Aorta (tissue), 5 donors: ENCODE data around the gene SYT11. TPM values are rescaled to one million over a fixed set of nuclear protein-coding genes. Genes with fewer than 3 reads are reported as not detected.

Experiments used
- ATAC-seq: fragments of 200-7000 bp; cut with Tn5 transposase; one replicate; pipeline ENCODE4 v1.9.1; 2022; ENCODE audit warnings: moderate library complexity; ENCODE audit not compliant: low FRiP score
- DNase-seq, 2 donors: peaks; one replicate each; pipeline ENCODE4 v3.0.0-alpha.2; 2020
- H3K27ac ChIP-seq, 2 donors: one replicate each; pipeline ENCODE4 v1.5.1; 2013; ENCODE audit warnings: low read length in 2 of 2, mild to moderate bottlenecking in 2 of 2, moderate library complexity in 2 of 2, control low read depth in 1 of 2, inconsistent platforms in 1 of 2, low read depth in 1 of 2
- H3K27me3 ChIP-seq, 2 donors: one replicate each; pipeline ENCODE4 v1.6.1; 2013; ENCODE audit warnings: control low read depth in 1 of 2, low read length in 1 of 2, mild to moderate bottlenecking in 1 of 2, moderate library complexity in 1 of 2; ENCODE audit not compliant: insufficient read depth in 2 of 2, control insufficient read depth in 1 of 2
- H3K36me3 ChIP-seq, 2 donors: one replicate each; pipeline ENCODE4 v1.6.1; 2013; ENCODE audit warnings: control low read depth in 1 of 2, low read length in 1 of 2, mild to moderate bottlenecking in 1 of 2; ENCODE audit not compliant: insufficient read depth in 2 of 2, control insufficient read depth in 1 of 2
- H3K4me1 ChIP-seq, 2 donors: one replicate each; pipeline ENCODE4 v1.6.1; 2013; ENCODE audit warnings: low read length in 2 of 2, control low read depth in 1 of 2, mild to moderate bottlenecking in 1 of 2, moderate library complexity in 1 of 2; ENCODE audit not compliant: insufficient read depth in 2 of 2, control insufficient read depth in 1 of 2
- H3K4me3 ChIP-seq, 2 donors: one replicate each; pipeline ENCODE4 v1.5.1; 2013; ENCODE audit warnings: low read length in 2 of 2, control low read depth in 1 of 2, mild to moderate bottlenecking in 1 of 2
- H3K9me3 ChIP-seq: one replicate; pipeline ENCODE4 v1.6.1; 2013; ENCODE audit warnings: mild to moderate bottlenecking, low read length; ENCODE audit not compliant: control insufficient read depth
- WGBS, 2 donors: extraction: QIAGEN DNeasy Blood & Tissue Kit; methylation state at CpG; one replicate each; pipeline ENCODE4 v1.1.7; 2013; 5-methylcytosine and 5-hydroxymethylcytosine counted together
- intact Hi-C, 2 donors: fragments of 100-400 bp; cut with DNase I; formaldehyde crosslinking; loops; one replicate each; pipeline versions ENCODE4 v1.14.2 to v1.15.0; 2022
- polyA plus RNA-seq, 2 donors: library from polyadenylated mRNA; stranded (reverse); fragments of 200-250 nt; gene quantifications; one replicate each; pipeline ENCODE4 v1.2.3, GENCODE V29; 2013
- total RNA-seq, 2 donors: library from RNA; stranded (reverse); fragmentation: NEBNext Ultra II Directional; extraction: Animal tissue kit (Norgen Biotek cat#: 25700); gene quantifications; one replicate each; pipeline ENCODE4 v1.2.1, GENCODE V29; 2021
- donor health status: healthy with polysubstance abuse.
- donor health status: Bipolar disorder and iron deficiency.
- donor health status: DM: no; HTN: no; CAD: no.
- donor health status: DM: no; HTN: no; CAD: no.
- donor health status: DM: yes; HTN: yes; CAD: no.

Gene SYT11
- total and polyA plus RNA-seq, 4 donors = 12.1 to 49.5 (median 33.2) TPM

DNA sequence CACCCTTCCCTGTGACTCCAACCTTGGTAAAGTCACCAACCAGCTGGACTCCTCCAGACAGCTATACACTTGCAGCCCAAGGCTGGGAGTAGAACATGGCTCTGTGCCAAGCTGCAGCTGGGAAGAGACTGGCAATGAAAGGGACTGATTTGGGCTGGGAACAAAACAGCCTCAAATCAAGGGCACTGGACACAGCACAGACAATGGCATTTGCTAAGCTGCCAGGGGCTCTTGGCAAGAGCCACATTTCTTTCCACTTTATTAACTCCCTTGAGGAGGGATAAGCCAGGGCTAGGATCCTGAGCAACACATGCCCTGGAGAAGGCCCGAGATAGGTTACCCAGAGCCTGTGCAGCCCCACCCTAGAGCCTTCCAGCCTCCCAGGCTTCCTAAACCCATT lies 12.0 kb downstream of the SYT11 start:
- Histone ChIP-seq H3K9me3 (no peaks in the 10 kb centered on the region), H3K27me3 (no peaks in the 10 kb centered on the region), H3K4me3 (no peak overlapping the region), H3K27ac (no peak overlapping the region), H3K36me3 (peaks cover 2 to 10% of the 10 kb centered on the region in 2 donors), H3K4me1 (no peaks in the 10 kb centered on the region)
- intact Hi-C loops = no loop called here
- WGBS, 2 donors = 0 to 3% methylated on average over 1 of the region's 1 CpG
- ATAC-seq (peak; percentile 54), DNase-seq (peak in 1 of 2 donors; percentile 67)

DNA sequence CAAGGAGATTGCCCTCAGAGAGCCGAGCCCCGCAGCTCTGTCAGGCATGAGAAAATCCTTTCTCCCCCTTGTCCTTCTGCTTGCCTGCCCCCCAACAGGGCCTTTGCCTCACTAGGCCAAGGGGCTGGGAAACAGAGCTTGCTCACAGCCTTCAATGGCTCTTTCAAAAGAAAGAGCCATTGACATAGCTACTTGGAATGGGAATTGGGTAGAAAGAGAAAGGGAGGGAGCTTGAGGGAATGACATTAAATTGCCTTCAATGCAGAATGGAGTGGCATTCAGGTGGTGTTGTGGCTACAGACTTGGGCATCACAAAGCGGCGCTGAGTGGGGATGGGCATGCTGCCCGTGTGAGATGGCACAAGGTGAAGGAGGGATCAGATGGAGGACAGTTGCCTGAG lies 13.2 kb downstream of the SYT11 start:
- Histone ChIP-seq H3K4me1 (no peaks in the 10 kb centered on the region), H3K9me3 (no peaks in the 10 kb centered on the region), H3K27ac (no peak overlapping the region), H3K4me3 (no peak overlapping the region), H3K36me3 (peaks cover 2 to 10% of the 10 kb centered on the region in 2 donors), H3K27me3 (no peaks in the 10 kb centered on the region)
- 94 to 96% methylated on average over 5 of the region's 5 CpGs for WGBS, 2 donors
- ATAC-seq (no peak), DNase-seq (no peak)
- intact Hi-C loops = no loop called here

DNA sequence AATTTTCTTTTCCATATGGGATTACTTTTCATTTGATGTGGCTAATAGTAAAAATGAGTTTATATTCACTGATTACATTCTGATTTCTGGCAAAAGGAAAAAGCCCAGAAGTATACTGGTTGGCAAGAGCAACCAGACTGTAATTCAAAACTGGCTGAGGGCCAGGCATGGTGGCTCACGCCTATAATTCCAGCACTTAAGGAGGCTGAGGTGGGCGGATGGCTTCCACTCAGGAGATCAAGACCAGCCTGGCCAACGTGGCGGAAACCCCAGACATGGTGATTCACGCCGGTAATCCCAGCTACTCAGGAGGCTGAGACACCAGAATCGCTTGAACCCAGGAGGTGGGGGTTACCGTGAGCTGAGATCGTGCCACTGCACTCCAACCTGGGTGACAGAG lies 14.5 kb downstream of the SYT11 start:
- intact Hi-C loops = no loop called here
- WGBS, 2 donors = 66% methylated on average over 9 of the region's 9 CpGs
- no peaks in the 10 kb centered on the region for H3K27me3 ChIP-seq
- no peaks in the 10 kb centered on the region for H3K9me3 ChIP-seq
- peaks cover 2 to 9% of the 10 kb centered on the region in 2 donors for H3K36me3 ChIP-seq
- H3K4me1 ChIP-seq = no peaks in the 10 kb centered on the region
- DNase-seq (peak in 1 of 2 donors; percentile 57), ATAC-seq (no peak)
- H3K27ac ChIP-seq = no peak overlapping the region
- H3K4me3 ChIP-seq = no peak overlapping the region

DNA sequence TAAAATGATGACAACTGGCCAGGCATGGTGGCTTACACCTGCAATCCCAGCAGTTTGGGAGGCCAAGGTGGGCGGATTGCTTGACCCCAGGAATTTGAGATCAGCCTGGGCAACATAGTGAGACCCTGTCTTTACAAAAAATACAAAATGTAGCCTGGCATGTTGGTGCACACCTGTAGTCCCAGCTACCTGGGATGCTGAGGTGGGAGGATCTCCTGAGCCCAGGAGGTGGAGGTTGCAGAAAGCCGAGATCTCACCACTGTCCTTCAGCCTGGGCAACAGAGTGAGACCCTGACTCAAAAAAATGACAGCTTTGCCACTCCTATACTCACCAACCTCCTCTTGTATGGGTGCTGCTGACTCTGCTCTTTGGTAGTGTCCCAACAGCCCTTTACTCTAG lies 18.6 kb downstream of the SYT11 start:
- 98 to 99% methylated on average over 2 of the region's 2 CpGs for WGBS, 2 donors
- no peaks in the 10 kb centered on the region for H3K4me1 ChIP-seq
- no peak overlapping the region for H3K27ac ChIP-seq
- intact Hi-C loops = no loop called here
- peaks cover 0 to 2% of the 10 kb centered on the region in 2 donors for H3K36me3 ChIP-seq
- DNase-seq (no peak), ATAC-seq (no peak)
- no peaks in the 10 kb centered on the region for H3K27me3 ChIP-seq
- H3K4me3 ChIP-seq = no peak overlapping the region
- H3K9me3 ChIP-seq = no peaks in the 10 kb centered on the region

DNA sequence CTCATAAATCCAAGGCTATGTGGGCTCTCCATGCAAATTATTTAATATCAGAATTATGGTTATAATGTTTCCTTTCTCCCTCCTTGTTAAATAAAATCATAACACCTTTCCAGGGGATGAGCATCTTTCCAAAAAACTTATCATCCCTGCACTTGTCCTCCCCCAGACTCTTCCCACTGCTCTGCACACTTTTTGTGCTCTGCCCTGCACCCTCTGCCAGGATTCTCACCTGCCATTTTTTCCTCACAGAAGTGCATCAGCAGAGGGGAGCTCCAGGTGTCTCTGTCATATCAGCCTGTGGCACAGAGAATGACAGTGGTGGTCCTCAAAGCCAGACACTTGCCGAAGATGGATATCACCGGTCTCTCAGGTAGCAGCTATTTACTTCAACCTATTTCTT lies 20.9 kb downstream of the SYT11 start:
- 97 to 98% methylated on average over 2 of the region's 2 CpGs for WGBS, 2 donors
- ATAC-seq = no peak
- H3K4me3 ChIP-seq = no peak overlapping the region

DNA sequence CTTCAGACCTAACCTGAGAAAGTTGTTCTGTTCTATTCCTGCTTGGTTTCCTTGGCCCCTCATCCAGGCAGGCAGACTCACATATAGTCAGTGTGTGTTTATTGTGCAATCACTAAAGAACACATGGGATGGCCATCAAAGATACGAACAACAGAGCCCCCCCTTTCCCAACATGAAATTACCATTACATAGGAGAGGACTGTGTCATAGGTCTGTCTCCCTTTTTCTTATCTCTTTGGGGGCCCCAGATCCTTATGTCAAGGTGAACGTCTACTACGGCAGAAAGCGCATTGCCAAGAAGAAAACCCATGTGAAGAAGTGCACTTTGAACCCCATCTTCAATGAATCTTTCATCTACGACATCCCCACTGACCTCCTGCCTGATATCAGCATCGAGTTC lies 21.6 kb downstream of the SYT11 start:
- Histone ChIP-seq H3K4me1 (no peaks in the 10 kb centered on the region), H3K27ac (no peak overlapping the region), H3K4me3 (no peak overlapping the region), H3K27me3 (no peaks in the 10 kb centered on the region), H3K9me3 (no peaks in the 10 kb centered on the region), H3K36me3 (peaks cover 0 to 3% of the 10 kb centered on the region in 2 donors)
- DNase-seq (no peak), ATAC-seq (no peak)
- intact Hi-C loops = no loop called here
- WGBS, 2 donors = 86 to 89% methylated on average over 6 of the region's 6 CpGs

More for the DNA sequence above, 20.9 kb downstream of the SYT11 start:
- Histone ChIP-seq H3K4me1 (no peaks in the 10 kb centered on the region), H3K36me3 (peaks cover 2 to 3% of the 10 kb centered on the region in 2 donors), H3K27me3 (no peaks in the 10 kb centered on the region), H3K27ac (no peak overlapping the region), H3K9me3 (no peaks in the 10 kb centered on the region)
- intact Hi-C loops = no loop called here
- DNase-seq = no peak

DNA sequence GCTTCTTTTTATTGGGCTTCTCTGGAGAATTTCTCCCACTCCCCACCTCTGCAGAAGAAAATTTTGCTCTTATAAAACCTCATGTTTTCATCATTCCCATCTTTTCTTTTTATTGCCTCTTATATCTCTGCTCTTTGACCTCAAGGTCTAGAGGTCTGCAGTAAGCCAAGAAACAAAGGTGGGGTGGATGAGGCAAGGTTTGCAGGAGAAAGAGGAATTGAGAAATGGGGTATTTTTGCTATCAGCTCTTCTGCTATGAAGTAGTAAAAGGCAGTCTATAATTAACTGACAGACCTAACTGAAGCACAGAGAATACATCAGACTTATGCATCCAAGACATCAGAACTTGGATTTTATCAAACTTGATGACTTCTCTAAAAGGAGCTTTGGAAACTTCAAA lies 22.9 kb downstream of the SYT11 start:
- DNase-seq = no peak
- H3K27ac ChIP-seq = no peak overlapping the region
- H3K4me3 ChIP-seq = no peak overlapping the region
- intact Hi-C loops = no loop called here
- no peak for ATAC-seq
- no peaks in the 10 kb centered on the region for H3K9me3 ChIP-seq
- H3K27me3 ChIP-seq = no peaks in the 10 kb centered on the region
- peaks cover 0 to 3% of the 10 kb centered on the region in 2 donors for H3K36me3 ChIP-seq
- no peaks in the 10 kb centered on the region for H3K4me1 ChIP-seq

DNA sequence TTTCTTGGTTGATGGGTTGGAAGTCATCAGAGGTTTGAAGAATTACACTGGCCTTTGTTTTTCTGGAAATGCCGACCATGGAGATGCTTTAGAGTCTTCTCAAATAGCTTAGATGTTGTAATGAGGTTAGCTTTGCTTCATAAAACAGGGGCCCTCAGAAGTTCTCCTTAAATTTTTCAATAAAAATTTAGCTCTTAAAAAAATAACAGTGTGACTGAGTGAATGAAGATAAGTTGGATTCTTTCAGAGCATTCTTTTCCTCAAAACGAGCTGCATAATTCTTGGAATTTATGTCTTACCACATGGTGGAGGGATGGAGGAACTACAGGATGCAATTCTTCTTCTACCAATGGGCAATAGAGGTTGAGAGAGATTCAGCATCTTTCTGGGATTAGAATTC lies 23.4 kb downstream of the SYT11 start:
- WGBS, 2 donors = 56 to 62% methylated on average over 2 of the region's 2 CpGs
- no peaks in the 10 kb centered on the region for H3K9me3 ChIP-seq
- no peak for DNase-seq
- H3K4me3 ChIP-seq = no peak overlapping the region
- intact Hi-C loops = no loop called here
- peaks cover 0 to 3% of the 10 kb centered on the region in 2 donors for H3K36me3 ChIP-seq
- no peaks in the 10 kb centered on the region for H3K27me3 ChIP-seq
- no peak for ATAC-seq
- no peak overlapping the region for H3K27ac ChIP-seq
- no peaks in the 10 kb centered on the region for H3K4me1 ChIP-seq

DNA sequence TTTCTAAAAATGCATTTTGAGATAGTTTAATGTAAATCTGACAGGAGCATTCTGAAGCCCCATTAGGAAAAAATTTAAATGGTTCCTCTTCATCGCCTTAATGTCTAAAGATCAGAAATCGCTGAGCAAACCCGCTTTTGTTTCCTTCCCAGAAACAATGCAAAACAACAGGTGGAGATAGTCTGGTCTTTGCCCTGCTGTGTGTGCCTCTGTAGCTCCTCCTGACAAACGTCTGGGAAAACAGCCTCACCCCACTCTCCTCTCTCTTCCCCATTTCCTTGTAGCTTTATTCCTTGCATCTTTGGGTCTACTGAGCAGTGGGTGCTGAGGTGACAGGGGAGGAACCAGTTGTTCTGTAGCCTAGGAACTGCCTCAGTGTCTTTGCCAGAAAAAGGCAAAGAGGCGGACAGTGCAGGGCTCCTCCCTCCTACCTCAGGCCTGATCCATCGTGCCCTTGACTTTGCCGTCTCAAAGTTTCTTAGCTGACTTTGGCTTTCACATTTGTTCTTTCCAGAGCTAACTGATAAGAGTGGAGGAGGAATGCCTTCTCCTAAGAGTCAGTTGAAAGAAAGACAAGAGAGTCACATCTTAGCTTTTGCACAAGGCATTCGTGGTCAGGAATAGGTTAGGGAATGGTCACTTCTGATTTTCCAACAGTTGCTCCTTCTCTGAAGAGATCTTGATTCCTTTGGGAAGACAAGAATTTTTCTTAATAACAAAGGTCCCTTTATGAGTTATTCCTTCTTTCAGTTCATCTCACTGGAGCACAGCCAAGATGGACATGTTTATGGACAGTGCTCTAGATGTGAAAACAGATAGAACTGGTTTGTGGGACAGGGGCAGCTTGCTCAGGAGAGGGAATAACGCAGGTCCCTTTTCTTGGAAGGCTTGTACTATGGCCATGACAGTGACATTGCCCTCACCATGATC lies 24.9 kb downstream of the SYT11 start:
- Histone ChIP-seq H3K36me3 (peaks cover 0 to 3% of the 10 kb centered on the region in 2 donors), H3K27ac (peak overlapping the region in 1 of 2 donors; percentile 10), H3K4me1 (no peaks in the 10 kb centered on the region), H3K9me3 (no peaks in the 10 kb centered on the region), H3K4me3 (no peak overlapping the region), H3K27me3 (no peaks in the 10 kb centered on the region)
- DNase-seq (no peak), ATAC-seq (no peak)
- WGBS, 2 donors = 47 to 49% methylated on average over 9 of the region's 9 CpGs
- intact Hi-C loops = no loop called here
